KMS-11 (cell line): ENCODE results near the gene UPF1.

Experiments
- H2AFZ ChIP-seq: fragments of 200-600 bp; sonication (generic); 2 replicates; pipeline ENCODE4 v1.6.1; 2016; ENCODE audit warnings: antibody characterized with exemption, mixed run types, low read depth
- H3K27ac ChIP-seq: fragments of 200-600 bp; sonication (generic); 2 replicates; pipeline ENCODE4 v1.6.1; 2016; ENCODE audit warnings: mild to moderate bottlenecking, mixed run types
- H3K27me3 ChIP-seq: fragments of 200-600 bp; sonication (generic); 2 replicates; pipeline ENCODE4 v1.6.1; 2017; ENCODE audit warnings: mild to moderate bottlenecking, low read depth, mixed run types, moderate library complexity; ENCODE audit not compliant: insufficient read depth
- H3K36me3 ChIP-seq: fragments of 200-600 bp; sonication (generic); 2 replicates; pipeline ENCODE4 v1.6.1; 2017; ENCODE audit warnings: mild to moderate bottlenecking, mixed run types; ENCODE audit not compliant: insufficient read depth
- H3K4me1 ChIP-seq: fragments of 200-600 bp; sonication (generic); 2 replicates; pipeline ENCODE4 v1.6.1; 2016; ENCODE audit warnings: mild to moderate bottlenecking, low read depth, mixed run types; ENCODE audit not compliant: poor library complexity, severe bottlenecking
- H3K4me2 ChIP-seq: fragments of 200-600 bp; sonication (generic); 2 replicates; pipeline ENCODE4 v1.7.0; 2016; ENCODE audit warnings: mild to moderate bottlenecking, mixed run types
- H3K4me3 ChIP-seq: fragments of 200-600 bp; sonication (generic); IDR thresholded peaks from 2 replicates; pipeline ENCODE4 v1.6.1; 2017; ENCODE audit warnings: low read depth, low read length, mixed read lengths; ENCODE audit not compliant: insufficient read depth
- H3K79me2 ChIP-seq: fragments of 200-600 bp; sonication (generic); 2 replicates; pipeline ENCODE4 v1.6.1; 2016; ENCODE audit warnings: low read depth, mixed run types; ENCODE audit not compliant: insufficient read depth
- H3K9ac ChIP-seq: fragments of 200-600 bp; sonication (generic); 2 replicates; pipeline ENCODE4 v1.6.1; 2016; ENCODE audit warnings: mild to moderate bottlenecking, mixed run types
- H4K20me1 ChIP-seq: fragments of 200-600 bp; sonication (generic); 2 replicates; pipeline ENCODE4 v1.6.1; 2016; ENCODE audit warnings: mild to moderate bottlenecking, mixed run types; ENCODE audit not compliant: insufficient read depth
- TF ChIP-seq, protein P1 (sequence below): fragments of 200-600 bp; sonication (generic); conservative IDR thresholded peaks from 2 replicates; pipeline ENCODE4 v1.6.1; 2017; ENCODE audit warnings: low read depth, mild to moderate bottlenecking, antibody characterized with exemption, low read length, moderate library complexity, mixed read lengths

UPF1 gene

DNA sequence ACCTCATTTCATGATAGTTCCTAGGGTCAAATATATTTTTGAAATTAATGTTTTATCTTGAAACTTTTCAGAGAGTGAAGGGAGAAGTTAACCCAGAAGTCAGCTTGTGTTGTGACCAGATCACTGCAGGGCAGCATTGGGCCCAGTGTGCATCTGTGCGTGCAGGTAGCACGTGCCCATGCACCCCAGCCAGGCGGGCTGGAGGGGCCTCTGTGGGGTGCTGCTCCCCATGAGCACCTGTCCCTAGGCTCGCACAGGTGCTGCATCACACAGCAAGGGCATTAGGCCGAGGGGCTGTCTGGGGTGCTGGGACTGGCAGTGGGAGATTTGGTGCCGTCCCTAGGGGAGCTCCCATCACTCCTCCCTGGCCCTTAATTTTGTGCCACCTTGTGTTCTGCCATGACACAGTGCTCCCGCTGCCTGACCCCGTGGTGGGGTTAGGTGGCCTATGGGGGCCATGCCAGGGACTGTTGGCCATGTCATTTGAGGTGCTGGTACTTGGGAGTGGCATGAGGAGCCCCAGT lies 13.1 kb downstream of the UPF1 start:
- H3K79me2 ChIP-seq, result peaks cover 86% of the 10 kb centered on the region
- peak overlapping the region; percentile 46; the same call in 1 of the 2 replicates for H3K4me2 ChIP-seq
- H2AFZ ChIP-seq, result no peak overlapping the region
- peaks cover 70% of the 10 kb centered on the region for H4K20me1 ChIP-seq
- H3K9ac ChIP-seq, result no peak overlapping the region
- H3K27ac ChIP-seq, result no peak overlapping the region
- H3K4me1 ChIP-seq, result peaks cover 98% of the 10 kb centered on the region
- H3K36me3 ChIP-seq, result no peaks in the 10 kb centered on the region
- H3K4me3 ChIP-seq, result no peak overlapping the region
- TF ChIP-seq, protein P1, sequence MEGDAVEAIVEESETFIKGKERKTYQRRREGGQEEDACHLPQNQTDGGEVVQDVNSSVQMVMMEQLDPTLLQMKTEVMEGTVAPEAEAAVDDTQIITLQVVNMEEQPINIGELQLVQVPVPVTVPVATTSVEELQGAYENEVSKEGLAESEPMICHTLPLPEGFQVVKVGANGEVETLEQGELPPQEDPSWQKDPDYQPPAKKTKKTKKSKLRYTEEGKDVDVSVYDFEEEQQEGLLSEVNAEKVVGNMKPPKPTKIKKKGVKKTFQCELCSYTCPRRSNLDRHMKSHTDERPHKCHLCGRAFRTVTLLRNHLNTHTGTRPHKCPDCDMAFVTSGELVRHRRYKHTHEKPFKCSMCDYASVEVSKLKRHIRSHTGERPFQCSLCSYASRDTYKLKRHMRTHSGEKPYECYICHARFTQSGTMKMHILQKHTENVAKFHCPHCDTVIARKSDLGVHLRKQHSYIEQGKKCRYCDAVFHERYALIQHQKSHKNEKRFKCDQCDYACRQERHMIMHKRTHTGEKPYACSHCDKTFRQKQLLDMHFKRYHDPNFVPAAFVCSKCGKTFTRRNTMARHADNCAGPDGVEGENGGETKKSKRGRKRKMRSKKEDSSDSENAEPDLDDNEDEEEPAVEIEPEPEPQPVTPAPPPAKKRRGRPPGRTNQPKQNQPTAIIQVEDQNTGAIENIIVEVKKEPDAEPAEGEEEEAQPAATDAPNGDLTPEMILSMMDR, result no peak
- H3K27me3 ChIP-seq, result no peaks in the 10 kb centered on the region

DNA sequence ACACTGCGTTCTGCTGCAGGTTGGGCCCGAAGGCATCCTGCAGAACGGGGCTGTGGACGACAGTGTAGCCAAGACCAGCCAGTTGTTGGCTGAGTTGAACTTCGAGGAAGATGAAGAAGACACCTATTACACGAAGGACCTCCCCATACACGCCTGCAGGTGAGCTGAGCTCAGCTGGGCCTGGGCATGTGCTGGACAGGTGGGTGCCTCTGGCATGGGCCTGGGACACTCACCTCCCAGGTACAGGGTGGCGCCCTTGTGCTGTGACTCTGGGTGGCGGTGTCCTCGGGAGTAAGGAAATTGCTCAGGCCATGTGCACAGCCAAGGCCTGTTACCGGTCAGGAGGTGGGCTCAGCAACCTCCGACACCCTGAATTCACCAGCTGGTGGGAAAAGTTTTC lies 14.2 kb downstream of the UPF1 start:
- TF ChIP-seq, protein P1, result no peak
- Histone ChIP-seq H3K4me3 (no peak overlapping the region), H3K27me3 (no peaks in the 10 kb centered on the region), H4K20me1 (peaks cover 76% of the 10 kb centered on the region), H2AFZ (no peak overlapping the region), H3K9ac (no peak overlapping the region), H3K79me2 (peaks cover 75% of the 10 kb centered on the region), H3K27ac (no peak overlapping the region), H3K4me1 (peaks cover 92% of the 10 kb centered on the region), H3K36me3 (no peaks in the 10 kb centered on the region), H3K4me2 (no peak overlapping the region)

DNA sequence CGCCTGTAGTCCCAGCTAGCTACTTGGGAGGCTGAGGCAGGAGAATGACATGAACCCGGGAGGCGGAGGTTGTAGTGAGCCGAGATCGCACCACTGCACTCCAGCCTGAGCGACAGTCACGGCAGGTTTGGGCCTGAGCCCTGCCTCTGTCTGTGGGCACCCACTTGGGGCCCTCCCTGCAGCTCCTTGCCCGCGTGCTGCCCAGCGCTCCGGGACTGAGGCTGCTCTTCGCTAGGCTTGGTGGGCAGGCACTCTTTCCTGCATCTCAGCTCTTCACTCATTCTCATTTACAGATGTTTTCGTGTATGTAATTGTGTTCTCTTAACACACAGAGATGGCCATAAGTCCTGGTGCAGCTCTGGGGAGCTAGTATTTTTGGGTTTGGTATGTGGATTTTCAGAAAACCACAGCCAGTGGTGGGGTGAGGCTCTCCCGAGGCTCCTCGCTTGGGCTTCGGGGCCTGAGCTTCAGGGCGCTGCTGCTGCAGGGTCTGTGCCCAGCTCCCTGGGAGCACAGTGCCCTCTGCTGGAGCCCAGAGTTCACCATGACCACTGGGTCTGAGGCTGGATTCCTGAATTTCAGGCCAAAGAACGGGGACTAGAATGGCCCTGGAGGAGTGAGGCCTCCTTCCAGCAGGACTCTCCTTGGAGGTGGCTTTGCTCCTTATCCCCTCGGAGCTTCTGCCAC lies 15.2 kb downstream of the UPF1 start:
- Histone ChIP-seq H2AFZ (no peak overlapping the region), H3K4me1 (peaks cover 82% of the 10 kb centered on the region), H3K36me3 (no peaks in the 10 kb centered on the region; the same call in 1 of the 2 replicates), H4K20me1 (peaks cover 70% of the 10 kb centered on the region), H3K4me2 (no peak overlapping the region; the same call in 1 of the 2 replicates), H3K9ac (no peak overlapping the region), H3K79me2 (peaks cover 64% of the 10 kb centered on the region), H3K27me3 (no peaks in the 10 kb centered on the region), H3K27ac (no peak overlapping the region), H3K4me3 (no peak overlapping the region)
- TF ChIP-seq, protein P1, result peak; percentile 84

DNA sequence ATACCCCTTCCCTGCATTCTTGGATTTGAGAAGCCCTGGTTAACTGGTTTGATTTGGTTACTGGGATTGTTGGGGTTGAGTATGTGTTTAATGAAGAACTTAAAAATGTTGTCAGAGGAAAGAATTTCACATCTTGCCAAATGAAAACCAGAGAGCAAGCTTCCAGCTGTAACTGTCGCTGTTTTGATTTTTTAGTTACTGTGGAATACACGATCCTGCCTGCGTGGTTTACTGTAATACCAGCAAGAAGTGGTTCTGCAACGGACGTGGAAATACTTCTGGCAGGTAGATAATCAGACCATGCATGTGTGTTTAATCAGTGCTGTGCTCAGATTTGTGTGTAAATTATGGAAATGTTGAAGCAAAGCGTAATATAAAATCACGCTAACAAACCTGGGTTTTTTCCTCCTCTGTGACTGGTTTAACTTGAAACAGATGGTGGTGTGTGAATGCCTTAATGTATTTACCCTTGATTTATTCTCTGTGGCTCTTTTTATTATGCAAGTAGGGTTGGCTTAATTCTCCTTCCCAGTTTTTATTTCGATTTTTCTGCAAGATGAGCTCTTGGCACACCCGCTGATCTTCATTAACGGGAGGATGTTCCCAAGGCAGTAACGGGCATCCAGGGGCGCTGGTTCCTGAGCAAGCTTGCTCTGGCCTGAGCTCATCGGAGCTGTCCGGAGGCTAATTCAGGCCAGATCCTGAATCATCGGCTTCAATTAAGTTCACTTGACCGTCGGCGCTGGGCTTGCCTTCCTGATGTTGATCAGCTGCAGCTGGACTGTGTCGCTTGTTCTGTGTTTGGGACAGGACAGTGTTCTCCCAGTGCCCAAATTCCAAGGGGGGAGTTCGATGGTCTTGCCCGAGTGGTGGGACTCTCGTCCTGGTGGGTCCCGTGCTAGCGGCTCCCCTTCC lies 16.0 kb downstream of the UPF1 start:
- no peak overlapping the region for H3K4me2 ChIP-seq
- H3K9ac ChIP-seq, result no peak overlapping the region
- no peak overlapping the region for H3K27ac ChIP-seq
- TF ChIP-seq, protein P1, result peak; percentile 56
- H3K4me1 ChIP-seq, result peaks cover 74% of the 10 kb centered on the region
- H3K4me3 ChIP-seq, result no peak overlapping the region
- no peaks in the 10 kb centered on the region for H3K27me3 ChIP-seq
- H3K36me3 ChIP-seq, result no peaks in the 10 kb centered on the region; the same call in 1 of the 2 replicates
- H3K79me2 ChIP-seq, result peaks cover 61% of the 10 kb centered on the region
- H2AFZ ChIP-seq, result no peak overlapping the region
- peaks cover 68% of the 10 kb centered on the region for H4K20me1 ChIP-seq
